OCI-LY1 (cell line): ENCODE data around the gene KRTAP22-2.

ENCODE experiments used
- EZH2 ChIP-seq: fragments of 200-600 bp; sonication (generic), shearing (Covaris generic); IDR thresholded peaks from 2 replicates; pipeline ENCODE4 v1.8.0; 2017; ENCODE audit warnings: borderline replicate concordance, mixed run types, mild to moderate bottlenecking, antibody characterized with exemption, low read length, moderate library complexity, mixed read lengths
- TF ChIP-seq, protein P1 (sequence below): fragments of 200-600 bp; sonication (generic), shearing (Covaris generic); IDR thresholded peaks from 2 replicates; pipeline ENCODE4 v1.5.1; 2017; ENCODE audit warnings: mild to moderate bottlenecking, antibody characterized with exemption, low read length, moderate library complexity, mixed read lengths

DNA sequence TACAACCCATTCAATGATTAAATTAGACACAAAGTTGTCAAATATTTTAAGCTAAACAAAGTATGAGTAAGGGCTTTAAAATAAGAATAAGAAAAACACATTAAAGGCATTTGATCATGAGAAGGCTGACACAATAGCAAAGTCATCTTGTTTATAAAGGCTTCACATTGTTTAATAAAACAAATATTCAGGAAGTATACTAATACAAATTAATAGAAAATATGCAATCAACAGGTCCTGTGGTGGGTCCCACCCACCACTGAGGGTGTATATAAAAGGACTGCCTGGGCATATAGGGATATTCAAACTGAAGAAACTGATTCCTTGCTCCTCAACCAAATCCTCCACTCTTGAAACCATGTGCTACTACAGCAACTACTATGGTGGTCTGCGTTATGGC, 44.7 kb upstream of the KRTAP22-2 start, which contains the start of gene KRTAP20-2:
- TF ChIP-seq, protein P1, sequence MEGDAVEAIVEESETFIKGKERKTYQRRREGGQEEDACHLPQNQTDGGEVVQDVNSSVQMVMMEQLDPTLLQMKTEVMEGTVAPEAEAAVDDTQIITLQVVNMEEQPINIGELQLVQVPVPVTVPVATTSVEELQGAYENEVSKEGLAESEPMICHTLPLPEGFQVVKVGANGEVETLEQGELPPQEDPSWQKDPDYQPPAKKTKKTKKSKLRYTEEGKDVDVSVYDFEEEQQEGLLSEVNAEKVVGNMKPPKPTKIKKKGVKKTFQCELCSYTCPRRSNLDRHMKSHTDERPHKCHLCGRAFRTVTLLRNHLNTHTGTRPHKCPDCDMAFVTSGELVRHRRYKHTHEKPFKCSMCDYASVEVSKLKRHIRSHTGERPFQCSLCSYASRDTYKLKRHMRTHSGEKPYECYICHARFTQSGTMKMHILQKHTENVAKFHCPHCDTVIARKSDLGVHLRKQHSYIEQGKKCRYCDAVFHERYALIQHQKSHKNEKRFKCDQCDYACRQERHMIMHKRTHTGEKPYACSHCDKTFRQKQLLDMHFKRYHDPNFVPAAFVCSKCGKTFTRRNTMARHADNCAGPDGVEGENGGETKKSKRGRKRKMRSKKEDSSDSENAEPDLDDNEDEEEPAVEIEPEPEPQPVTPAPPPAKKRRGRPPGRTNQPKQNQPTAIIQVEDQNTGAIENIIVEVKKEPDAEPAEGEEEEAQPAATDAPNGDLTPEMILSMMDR, result no peak
- TF ChIP-seq EZH2, result no peak
